GM19023 (cell line): Measurements from ENCODE around the gene SLC17A7.
"Not testable (repeated sequence)": the region's sequence is repeated elsewhere in the genome, so short reads cannot be mapped to it uniquely, and the experiment has no call there.

ENCODE experiments used
- ATAC-seq: cut with Tn5 transposase; IDR thresholded peaks from one replicate; pipeline ENCODE4 v1.9.1; 2021; ENCODE audit warnings: mild to moderate bottlenecking, moderate library complexity; ENCODE audit not compliant: unreplicated experiment

SLC17A7 gene

DNA sequence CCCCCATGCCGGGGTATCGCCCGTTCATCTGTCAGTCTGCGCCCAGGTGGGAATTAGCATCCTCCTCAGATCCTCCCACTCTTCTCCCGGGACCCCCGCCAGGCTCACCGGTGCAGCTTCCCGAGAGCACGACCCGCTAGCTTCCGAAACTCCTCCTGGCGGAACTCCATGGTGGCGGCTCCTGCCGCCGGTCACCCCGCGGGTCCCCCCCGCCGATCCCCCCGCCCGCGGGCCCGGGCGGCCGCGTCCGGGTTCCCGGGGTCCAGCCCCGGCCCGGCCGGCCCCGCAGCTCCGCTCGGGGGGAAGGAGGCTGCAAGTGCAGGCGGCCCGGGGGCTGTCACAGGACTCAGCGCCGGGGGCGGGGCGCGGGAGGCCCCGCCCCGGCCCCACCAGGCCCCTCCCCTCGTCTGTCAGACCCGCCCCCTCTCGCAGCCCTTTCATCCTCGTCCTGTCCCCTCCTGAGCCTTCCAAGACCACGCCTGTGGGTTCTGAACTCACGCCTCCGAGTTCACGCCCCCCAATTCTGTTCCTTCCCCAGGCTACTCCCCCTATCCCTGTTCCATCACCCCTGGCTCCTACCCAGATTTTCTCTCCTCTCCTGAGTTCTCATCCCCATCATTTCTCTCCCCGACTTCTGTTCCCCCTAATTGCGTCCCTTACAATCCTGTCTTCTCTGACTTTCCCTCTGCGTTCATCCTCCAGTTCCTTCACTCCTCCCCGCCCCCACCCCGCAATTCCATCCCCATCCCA is at the start of gene SLC17A7:
TSS of gene SLC17A7 (minus strand) at position 318 of the 750 bp plus-strand sequence. CDS start at position 170, 148 bp downstream.
- ATAC-seq: no peak

DNA sequence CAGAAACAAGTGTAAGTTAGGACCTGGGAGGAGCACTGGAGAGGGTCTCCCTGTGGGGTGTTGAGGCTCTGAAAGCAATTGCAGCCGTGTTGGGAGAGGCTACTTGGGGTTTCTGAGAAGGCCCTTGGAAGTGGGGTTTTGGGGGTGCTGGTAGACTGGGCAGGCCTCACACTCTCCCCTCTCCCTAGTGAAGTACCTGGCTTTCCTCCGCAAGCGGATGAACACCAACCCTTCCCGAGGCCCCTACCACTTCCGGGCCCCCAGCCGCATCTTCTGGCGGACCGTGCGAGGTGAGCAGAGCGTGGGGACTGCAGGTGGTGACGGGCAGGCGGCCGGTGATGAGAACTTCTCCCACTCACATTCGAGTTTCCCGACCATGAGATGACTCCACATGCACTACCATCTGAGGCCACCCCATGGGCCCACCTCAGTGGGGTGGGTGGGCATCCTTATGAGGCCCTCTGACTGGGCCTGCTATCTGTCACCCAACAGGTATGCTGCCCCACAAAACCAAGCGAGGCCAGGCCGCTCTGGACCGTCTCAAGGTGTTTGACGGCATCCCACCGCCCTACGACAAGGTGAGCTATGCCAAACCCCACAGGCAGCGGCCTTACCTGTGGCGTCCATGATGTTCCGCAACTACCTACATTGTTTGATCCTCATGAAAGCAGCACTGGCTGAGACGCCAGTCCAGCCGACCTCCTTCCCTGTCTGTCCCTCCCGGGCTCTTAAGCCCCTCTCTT is 49.1 kb upstream of the SLC17A7 start:
- no peak for ATAC-seq

DNA sequence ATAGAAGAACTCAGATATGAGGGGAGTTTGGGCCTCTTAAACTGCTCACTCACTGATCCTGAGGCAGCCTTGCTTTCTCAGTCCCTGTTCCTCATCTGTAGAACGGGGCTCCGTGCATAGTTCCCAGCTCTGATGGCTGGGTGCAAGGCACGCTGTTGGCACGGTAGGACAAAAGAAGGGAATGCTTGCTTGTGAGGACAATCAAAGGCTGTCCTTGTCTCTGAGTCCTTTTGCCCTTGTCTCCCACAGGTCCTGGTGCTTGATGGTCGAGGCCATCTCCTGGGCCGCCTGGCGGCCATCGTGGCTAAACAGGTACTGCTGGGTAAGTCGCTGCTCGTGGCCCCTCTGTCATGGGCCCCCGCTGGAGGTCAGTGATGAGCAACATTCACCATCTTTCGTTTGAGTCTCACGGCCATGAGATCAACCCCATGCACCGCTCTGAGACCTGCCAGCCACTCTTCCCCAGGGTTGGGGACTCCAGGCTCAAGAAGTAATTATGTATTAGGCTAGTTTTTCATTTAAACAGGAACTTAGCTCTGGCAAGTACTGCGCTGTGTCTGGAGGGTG is 48.4 kb upstream of the SLC17A7 start:
- no peak for ATAC-seq

DNA sequence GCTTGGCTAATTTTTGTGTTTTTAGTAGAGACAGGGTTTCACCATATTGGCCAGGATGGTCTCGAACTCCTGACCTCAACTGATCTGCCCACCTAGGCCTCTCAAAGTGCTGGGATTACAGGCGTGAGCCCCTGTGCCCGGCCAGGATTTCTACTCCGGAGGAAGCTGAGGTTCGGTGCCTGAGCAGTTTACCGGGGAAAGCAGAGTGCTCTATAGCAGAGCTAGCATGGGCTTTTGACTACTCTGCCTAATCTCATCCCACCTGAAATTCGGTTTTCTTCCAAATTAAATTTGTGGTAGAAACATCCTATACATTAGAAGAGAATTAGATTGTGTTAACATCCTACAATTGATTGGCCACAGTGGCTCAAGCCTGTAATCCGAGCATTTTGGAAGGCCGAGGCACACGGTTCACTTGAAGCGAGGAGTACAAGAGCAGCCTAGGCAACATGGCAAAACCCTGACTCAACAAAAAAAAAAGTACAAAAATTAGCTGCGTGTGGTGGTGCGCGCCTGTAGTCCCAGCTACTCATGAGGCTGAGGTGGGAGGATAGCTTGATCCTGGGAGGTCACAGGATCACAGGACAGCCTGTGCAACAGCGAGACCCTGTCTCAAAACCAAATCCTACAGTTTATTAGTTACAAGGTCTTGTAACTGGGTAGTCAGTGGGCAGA is 47.7 kb upstream of the SLC17A7 start:
- ATAC-seq: no peak

DNA sequence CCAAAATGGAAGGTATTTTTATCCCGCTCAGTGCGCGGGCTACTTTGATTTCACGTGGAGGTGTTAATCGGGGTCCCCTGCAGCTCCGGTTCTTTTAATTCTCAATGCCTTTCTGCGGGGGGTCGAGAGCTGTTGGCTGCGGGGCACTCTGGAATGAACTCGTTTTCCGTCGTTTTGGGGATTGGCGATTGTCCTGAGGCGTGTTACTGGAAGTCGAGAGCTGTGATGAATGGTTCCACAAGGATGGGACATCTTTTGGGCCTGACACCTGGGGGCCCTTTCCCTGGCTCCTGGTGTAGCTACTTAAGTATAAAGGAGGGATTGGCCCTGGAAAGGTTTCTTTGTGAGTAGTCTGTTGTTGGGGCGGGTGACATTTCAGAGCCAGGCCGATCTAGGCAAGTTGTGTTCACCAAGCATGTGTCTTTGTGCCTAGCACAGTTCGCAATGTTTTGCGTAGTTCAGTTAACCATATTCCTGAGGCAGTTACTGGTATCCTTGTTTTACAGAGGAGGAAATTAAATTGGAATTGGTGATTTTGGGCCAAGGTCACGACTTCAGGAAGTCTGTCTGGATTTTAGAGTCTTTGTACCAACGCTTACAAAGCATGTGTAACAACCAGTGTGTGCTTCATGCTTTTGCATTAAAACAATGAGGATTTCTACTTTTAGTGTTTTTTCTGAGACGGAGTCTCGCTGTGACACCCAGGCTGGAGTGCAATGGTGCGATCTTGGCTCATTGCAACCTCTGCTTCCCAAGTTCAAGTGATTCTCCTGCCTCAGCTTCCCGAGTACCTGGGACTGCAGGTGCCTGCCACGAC is 46.9 kb upstream of the SLC17A7 start:
- no peak for ATAC-seq

DNA sequence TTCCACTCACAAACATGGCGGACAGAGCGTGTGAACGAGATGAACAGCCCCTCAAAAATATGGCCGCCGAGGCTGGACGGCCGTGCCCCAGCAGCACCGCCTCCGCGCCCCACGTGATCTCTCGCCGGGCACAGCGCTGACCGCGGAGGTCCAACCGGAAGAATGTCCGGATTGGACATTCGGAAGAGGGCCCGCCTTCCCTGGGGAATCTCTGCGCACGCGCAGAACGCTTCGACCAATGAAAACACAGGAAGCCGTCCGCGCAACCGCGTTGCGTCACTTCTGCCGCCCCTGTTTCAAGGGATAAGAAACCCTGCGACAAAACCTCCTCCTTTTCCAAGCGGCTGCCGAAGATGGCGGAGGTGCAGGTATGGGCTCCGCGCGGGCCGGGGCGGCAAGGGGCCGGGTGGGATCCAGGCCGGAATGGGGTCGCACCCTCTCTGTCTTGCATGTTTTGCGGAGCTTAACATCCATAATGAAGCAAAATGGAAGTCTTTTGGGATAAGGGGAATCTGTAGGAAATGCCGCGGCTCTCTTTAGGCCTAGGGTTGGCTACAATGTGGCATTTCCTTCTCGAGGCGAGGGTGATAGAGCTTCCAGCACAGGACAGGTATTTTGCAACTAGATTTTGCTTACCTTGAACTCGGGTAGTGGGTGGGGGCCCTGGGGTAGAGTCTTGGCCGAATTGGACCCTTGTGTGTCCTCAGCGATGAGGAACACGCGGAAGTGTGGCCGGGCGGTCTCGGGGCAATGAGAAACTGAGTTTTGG is 46.1 kb upstream of the SLC17A7 start, which contains the start of gene RPL13A:
TSS of gene RPL13A (plus strand) at position 332 of the 769 bp plus-strand sequence. CDS start at position 354, 22 bp downstream.
- ATAC-seq: peak; percentile 85

DNA sequence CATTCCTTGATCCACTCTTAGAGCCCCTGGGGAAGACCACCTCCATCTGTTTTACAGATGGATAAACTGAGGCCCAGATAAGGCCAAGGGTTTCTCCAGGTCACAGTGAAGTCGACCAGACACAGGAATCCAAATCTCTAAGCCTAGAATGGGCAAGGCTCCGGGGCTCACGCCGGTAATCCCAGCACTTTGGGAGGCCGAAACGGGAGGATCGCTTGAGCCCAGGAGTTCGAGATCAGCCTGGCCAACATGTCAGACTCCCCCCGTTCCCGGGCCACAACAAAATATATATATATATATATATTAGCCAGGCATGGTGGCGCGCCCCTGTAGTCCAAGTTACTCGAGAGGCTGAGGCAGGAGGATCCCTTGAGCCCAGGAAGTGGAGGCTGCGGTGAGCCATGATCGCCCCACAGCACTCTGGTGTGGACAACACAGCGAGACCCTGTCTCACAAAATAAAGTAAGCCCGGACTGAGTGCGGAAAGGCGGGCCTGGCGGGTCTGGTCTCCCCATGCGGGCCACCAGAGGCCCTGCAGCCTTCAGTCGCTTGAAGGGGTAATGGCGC is 45.5 kb upstream of the SLC17A7 start:
- no peak for ATAC-seq

DNA sequence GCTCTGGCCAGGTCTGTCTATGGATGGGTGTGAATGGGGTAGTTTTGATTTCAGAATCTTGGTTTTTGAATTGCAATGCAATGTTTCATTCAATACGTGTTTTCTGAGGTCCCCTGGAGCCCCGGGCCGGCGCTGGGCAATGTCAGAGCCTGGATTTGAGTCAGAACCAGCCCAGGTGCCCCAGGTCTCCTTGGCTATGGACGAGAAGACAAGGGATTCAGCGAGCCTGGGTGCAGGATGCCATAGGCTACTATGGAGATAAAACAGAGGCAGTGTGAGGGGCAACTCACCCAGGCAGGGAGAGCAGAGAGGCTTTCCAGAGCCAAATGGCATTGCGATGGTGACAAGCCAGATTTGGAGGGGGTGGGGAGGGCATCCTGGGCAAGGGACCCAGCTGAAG is 44.9 kb upstream of the SLC17A7 start:
- ATAC-seq: no peak

DNA sequence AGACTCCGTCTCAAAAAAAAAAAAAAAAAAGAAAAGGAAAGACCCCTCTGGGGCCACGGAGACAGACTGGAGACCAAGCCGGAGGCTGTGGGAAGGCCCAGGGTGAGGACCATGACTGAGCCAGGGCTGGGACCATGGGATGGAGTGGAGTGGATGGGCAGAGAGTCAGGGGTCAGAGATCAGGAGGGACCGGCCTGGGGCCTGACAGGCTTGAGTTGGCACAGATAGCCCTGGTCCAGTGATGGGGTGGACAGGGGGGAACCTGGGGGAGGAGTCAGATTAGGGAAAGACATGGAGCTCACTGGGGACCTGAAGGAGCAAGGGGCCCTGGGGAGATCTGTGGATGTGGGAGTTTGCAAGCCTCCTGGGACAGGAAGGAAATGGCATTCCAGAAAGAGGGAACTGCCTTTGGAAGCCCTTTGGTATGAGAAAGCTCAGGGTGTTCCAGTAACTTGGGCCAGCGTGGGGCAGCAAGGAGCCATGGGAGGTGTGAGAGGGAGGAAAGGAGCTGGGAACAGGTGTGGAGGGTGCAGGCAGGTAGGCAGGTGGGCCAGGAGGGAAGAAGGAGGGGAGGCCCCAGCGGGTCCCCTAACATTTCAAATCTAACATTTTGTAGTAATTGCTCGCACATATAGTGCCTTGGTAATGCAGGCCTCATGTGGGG is 39.8 kb upstream of the SLC17A7 start:
- ATAC-seq: no peak

DNA sequence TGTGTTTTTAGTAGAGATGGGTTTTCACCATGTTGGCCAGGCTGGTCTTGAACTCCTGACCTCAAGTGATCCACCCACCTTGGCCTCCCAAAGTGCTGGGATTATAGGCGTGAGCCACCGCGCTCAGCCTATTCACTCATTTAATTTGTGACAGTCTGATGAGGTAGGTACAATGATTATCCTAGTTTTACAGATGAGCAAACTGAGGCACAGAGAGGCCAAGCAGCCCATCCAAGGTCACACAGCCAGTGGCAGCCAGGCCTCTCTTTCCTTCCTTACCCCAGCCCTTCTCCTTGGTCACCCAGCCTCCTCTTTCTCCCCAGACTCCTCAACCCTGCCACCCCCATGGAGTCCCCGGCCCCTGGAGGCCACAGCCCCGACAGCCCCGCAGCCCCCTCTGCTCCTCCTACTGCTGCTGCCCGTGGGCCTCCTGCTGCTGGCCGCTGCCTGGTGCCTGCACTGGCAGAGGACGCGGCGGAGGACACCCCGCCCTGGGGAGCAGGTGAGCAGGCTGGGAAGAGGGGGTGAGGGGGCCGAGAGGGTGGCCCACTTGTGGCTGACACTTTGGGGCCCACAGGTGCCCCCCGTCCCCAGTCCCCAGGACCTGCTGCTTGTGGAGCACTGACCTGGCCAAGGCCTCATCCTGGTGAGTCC is 38.8 kb upstream of the SLC17A7 start:
- ATAC-seq: no peak

DNA sequence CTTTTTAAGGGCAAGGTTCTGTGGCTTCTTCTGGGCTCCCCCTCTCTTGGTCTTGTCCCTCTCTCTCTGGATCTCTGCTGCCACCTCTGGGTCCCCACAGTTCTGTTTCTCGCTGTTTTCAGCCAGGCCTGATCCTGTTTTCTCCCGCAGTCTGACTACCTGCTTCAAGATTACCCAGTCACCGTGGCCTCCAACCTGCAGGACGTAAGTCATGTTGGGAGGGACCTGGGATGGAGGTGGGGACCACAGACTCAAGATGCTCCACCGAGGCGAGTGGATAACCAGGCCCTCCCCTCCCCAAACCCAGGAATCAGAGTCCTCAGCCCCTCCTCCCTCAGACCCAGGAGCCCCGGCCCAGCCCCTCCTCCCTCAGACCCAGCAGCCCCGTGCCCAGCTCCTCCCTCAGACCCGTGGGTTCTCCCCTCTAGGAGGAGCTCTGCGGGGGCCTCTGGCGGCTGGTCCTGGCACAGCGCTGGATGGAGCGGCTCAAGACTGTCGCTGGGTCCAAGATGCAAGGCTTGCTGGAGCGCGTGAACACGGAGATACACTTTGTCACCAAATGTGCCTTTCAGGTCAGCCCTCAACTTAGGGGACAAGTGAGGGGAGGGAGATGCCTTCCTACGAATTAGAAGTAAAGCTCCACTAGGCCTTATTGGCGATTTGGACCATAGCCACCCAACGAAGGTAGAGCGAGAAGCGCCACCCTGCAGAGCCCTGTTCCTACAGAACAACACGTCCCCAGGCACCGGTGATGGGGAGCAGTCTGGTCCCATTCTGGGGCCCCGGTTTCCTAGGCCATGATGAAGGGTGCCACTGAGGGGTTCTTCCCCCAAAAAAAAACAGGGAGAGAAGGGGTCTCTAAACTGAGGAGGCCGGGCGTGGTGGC is 34.9 kb upstream of the SLC17A7 start:
- ATAC-seq: no peak

DNA sequence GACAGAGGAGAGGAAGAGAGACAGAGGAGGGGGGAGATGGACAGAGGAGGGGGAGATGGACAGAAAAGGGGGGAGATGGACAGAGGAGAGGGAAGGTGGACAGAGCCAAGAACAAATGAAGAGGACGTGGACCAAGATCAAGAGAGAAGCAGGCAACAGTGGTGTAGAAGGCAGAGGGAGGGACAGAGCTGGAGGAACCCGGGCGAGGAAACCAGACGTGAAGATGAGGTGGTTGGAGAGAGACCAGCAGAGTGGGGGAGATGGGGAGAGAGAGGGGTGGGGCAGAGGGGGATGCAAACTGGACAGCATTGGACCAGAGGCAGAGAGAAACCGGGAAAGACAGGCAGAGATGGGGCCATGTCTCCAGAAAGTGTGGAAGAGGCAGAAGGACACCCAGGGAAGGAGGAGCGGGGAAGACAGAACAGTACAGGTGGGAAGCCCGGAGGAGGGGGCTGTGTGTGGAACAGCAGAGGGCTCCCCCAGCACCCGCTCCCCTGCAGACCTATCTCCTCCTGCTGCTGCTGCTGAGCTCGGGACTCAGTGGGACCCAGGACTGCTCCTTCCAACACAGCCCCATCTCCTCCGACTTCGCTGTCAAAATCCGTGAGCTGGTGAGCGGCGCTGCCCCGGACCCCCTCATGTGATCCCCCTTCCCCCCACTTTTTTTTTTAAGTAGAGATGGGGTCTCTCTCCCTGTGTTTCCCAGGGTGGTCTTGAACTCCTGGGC is 34.0 kb upstream of the SLC17A7 start:
- no peak for ATAC-seq

DNA sequence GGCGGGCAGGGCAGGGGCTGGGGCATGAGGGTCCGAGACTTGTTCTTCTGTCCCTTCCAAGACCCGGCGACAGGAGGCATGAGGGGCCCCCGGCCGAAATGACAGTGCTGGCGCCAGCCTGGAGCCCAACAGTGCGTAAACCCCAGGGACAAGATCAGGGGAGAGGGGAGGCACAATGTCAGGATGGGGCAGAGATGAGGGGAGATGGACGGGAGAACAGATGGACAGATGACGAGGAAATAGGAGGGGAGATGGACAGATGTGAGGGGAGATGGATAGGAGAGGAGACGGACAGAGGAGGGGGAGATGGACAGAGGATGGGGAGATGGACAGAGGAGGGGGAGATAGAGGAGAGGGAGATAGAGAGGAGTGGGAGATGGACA is 33.2 kb upstream of the SLC17A7 start:
- no peak for ATAC-seq

DNA sequence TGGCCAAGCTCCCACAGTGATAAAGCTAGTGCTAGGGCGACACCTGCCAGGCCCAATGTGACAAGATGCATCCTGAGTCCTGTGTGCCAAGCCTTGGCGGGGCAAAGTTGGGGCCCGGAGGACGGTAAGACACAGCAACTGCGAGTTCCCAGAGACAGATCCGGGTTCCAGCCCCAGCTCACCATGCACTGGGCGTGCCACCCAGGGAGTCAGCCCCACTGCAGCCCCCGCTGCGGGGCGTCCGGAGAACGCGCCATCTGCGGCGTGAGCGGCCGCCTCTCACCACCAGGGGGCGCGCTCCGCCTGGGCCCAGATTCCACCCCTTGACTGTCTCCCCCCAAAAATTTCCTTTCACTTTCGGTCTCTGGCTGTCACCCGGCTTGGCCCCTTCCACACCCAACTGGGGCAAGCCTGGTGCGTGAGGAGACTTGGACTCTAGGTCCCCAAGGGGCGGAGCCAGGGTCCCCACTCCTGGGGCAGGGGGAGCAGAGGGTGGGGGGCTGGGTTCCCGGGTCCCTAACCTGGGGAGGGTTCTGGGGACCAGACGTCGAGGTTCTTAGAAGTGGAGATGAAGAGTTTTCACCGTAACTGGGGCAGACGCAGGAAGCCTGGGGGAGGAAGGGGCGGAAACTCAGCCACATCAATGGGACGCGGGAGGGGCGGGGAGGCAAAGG is 32.7 kb upstream of the SLC17A7 start, which contains the start of gene FLT3LG:
TSS of gene FLT3LG (plus strand) at position 348 of the 674 bp plus-strand sequence. CDS start 425 bp downstream, outside the sequence.
- ATAC-seq: peak; percentile 54

DNA sequence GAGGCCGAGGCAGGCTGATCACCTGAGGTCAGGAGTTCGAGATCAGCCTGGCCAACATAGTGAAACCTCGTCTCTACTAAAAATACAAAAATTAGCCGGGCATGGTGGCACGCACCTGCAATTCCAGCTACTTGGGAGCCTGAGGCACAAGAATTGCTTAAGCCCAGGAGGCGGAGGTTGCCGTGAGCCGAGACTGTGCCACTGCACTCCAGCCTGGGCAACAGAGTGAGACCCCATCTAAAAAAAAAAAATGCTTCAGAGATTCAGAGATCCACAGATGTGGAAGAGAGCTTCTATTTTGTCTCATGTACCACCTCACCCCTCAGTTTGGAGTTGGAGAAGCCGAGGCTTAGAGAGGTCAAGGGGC is 32.2 kb upstream of the SLC17A7 start:
- not testable (repeated sequence) for ATAC-seq

DNA sequence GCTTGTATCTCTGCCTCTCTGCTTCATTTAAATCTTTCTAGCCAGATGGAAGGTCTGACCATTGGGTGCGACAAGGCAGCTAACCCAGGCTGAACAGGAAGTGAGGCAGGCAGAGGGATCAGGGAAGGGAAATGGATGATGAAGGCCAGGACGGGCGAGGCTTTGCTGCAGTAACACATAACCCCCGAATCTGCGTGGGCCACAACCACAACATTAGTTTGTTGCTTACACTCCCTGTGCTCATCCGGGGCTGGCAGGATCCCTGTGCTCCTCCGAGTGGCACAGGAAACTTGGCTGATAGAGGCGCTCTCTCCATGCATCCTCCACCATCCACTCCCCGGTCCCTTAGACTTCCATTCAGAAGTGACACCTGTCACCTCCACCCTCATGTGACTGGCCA is 31.6 kb upstream of the SLC17A7 start:
- ATAC-seq: no peak
